Measurements from ENCODE around the gene KIF5C.
A peak's percentile ranks its signal among the peaks of the same experiment; 100 is the strongest.

Gene KIF5C

GRCh38 chr2:148926291-148926961 is 51.4 kb downstream of the KIF5C start:
- DNase-seq: peak; percentile 24 to 63

DNA sequence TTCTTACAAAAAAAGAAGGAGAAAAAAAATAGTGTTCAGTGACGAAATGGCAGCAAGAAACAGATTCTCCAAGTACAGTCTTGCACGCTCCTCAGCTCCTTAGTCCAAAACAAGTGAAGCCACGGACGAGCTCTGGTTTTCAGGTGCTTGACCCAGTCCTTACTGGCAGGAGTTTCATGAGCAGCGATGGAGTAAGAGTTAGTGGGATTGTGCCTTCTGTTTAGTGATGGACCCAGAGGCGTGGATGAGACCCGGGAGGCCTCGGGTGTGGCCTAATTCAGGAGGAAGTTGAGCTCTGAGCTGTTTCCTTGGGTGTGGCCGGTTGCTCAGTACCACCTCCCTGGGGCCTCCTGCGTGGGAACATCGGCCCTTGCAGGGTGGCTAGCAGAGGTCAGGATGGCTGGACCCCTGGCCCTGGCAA is 52.0 kb downstream of the KIF5C start:
- DNase-seq: peak; percentile 53 to 67

- DNase-seq: no peak
These were observed 53.4 kb downstream of the KIF5C start for GRCh38 chr2:148928395-148928794.

GRCh38 chr2:148930046-148930775 is 55.2 kb downstream of the KIF5C start:
- no peak for DNase-seq

- no peak for DNase-seq
These were observed 57.5 kb downstream of the KIF5C start for GRCh38 chr2:148932536-148932935.

DNA sequence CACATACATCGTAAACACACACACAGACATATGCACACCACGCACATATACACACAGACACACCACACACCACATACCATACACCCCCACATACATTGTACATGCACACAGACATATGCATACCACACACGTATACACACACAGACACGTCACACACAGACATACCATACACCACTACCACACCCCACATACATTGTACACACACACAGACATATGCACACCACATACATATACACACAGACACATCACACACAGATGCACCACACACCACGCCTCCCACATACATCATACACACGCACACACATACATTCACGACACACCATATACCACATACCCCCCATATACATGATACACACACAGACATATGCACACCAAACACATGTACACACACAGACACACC is 58.4 kb downstream of the KIF5C start:
- no peak for DNase-seq

GRCh38 chr2:148935791-148936190 is 60.8 kb downstream of the KIF5C start:
- DNase-seq: no peak

DNA sequence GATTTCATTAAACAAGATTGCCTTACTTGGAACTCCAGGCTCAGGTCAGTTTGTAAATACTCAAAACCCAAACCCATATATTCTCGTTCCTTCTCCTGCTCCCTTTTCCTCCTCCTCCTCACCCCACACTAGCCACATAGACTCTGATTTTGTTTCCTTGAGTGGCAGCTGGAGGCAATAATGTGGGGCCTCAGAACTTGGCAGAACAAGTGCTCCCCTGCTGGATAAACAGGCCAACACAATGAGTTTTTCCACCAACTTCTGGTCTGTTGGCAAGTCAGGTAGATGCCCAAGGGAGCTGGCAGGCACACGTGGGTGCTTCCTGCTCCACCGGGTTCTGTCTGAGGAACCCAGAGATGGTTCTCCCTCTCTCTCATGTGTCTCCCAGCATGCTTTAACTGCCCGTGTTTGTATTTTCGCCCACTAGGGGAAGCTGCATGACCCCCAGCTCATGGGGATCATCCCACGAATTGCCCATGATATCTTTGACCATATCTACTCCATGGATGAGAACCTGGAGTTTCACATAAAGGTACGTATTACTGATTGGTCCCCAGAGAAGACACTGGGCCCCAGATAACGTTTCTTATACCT is 61.9 kb downstream of the KIF5C start:
- DNase-seq: no peak

DNA sequence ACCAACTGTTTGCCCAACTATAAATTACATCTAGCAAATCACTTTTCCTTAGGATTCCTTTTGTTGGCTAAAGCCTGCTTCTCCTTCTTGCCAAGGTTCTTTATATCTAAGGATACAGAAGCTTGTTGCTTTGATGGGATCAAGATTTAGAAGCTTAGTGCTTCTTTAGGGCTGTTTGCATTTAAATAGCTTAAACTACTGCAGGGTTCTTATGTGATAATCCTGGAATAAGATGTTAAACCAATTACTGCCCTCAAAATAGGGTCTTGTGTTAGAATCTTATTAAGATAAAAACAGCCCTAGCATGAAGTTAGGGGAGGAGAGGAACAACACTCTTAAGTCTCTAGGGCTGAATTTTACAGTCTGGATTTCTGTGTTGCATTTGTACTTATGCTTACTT is 64.2 kb downstream of the KIF5C start:
- DNase-seq: no peak

- no peak for DNase-seq
These were observed 68.1 kb downstream of the KIF5C start for GRCh38 chr2:148943097-148943496.

DNA sequence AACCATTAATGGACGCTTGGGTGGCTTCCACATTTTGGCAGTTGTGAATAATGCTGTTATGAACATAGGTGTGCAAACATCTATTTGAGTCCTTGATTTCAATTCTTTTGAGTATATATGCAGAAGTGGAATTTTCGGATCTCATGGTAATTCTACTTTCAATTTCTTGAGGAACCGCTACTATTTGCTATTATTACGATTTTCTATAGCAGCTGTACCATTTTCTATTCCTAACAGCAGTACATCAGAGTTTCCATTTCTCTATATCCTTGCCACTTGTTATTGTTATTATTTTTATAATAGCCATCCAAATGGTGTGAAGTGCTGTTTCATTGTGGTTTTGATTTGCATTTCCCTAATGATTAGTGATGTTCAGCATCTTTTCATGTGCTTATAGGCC is 69.5 kb downstream of the KIF5C start:
- no peak for DNase-seq

- DNase-seq: no peak
These were observed 72.3 kb downstream of the KIF5C start for GRCh38 chr2:148947299-148947698.

GRCh38 chr2:148948868-148949267 is 73.8 kb downstream of the KIF5C start:
- DNase-seq: peak; percentile 67 to 71

DNA sequence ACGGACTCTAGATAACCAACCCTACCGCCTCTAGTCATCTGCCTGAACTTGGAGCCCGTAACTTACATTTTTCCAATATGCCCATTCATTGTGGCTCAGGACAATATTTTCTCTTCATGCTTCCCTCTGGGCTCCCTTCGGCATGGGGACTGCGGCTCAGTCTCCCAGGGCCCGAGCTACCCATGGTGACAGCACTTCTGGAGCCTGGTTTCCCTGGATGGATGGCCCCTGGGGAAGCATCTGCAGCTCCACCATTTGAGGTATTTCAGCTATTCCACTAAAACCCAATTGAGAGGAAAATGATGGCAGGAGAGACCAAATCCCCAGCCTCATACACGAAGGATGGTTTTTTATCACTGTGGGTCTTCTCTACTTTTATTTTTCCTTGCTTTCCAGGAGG is 74.3 kb downstream of the KIF5C start:
- DNase-seq: no peak

GRCh38 chr2:148952621-148953020 is 77.6 kb downstream of the KIF5C start:
- no peak for DNase-seq

DNA sequence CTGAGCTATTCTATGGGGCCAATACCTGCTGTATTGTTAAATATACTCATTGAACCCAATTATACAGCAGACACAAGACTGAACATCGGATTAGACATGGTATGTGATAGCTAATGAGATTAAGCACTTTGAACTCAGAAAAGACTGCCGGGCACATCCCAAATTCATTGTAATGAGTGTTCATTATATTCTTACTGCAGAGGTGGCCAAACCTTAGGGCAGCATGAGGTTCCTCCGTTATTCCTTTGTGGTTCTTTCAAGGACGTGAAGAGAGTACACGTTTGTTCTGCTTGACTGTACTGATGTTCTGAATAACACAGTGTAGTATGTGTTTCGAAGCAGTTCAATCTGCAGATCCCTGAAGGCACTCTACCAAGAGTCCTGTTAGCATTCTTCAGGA is 78.4 kb downstream of the KIF5C start:
- no peak for DNase-seq

DNA sequence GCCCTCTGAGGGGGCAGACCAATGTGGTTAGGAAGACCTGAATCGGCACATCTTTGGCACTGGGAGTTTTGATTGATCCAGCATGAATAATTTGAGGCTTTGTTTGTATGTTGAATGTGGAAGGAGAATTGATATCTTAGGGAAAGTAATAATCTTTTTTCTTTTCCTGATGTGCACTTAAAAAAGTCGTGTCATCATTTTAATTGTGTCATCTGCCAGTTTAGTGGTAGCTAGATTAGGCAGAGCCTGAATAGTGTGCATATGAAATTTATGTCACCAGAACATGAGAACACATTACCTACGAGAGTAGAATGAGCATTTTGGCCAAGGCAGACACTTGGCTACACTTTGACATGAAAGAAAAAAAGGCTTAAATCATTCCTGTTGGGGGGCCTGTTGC is 79.5 kb downstream of the KIF5C start:
- DNase-seq: no peak

GRCh38 chr2:148955798-148956197 is 80.8 kb downstream of the KIF5C start:
- DNase-seq: no peak

- no peak for DNase-seq
These were observed 82.0 kb downstream of the KIF5C start for GRCh38 chr2:148957023-148957422.

GRCh38 chr2:148959745-148960144 is 84.7 kb downstream of the KIF5C start:
- no peak for DNase-seq

DNA sequence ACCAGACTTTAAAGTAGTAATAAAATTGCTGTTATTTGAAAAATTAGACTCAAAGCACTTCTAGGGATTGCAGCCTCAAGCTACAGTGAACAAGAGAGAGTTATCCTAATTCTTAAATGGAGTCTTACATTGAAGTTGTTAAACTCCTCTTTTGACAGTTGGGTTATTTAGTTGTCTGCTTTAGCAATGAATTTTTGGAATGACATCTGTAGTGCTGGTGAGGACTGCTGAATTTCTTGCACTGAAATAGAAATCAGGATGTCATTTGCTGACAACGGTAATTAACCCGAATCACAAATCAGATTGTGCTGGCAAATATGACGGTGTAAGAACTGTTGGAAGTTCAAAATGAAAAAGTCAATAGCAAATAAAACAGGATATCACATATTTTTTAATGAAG is 85.5 kb downstream of the KIF5C start:
- DNase-seq: no peak

GRCh38 chr2:148963461-148963860 is 88.4 kb downstream of the KIF5C start:
- no peak for DNase-seq

DNA sequence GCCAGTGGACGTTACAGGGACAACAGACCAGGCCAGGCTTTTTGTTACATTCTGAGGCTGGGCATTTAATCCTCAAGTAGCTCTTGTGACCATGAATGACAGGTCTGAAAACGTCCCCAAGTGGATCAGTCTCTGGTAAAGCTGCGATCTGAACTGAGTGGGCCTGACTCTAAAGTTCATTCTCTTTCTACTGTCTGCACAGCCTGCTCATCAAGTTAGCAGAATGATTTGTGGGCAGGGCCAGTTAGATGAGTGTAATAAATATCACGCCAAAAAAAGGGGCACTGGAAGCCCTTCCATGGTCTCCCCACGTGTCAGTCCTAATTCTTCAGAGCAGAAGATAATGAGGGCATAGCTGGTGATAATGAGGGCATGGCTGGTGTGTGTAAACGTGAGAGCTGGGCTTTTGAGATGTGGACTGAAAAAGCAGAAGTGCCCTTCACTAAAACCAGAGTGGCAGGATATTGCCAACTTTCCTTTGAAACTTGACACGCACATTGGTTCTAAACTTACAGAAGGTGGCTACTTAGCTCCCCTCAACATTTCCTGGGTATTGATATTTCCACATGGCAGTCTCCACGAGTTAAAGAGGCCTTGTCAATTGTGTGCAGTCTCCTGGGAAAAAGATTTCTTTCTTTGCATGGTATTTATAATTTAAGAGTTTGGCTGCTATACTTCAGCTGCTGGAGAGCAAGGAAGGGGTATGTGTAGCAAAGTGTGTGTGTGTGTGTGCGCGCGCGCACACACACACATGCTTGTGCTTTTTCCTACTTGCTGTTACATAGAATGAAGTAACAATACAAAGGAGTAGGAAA is 90.8 kb downstream of the KIF5C start:
- peak in 1 of 2 donors; percentile 30 for DNase-seq

DNA sequence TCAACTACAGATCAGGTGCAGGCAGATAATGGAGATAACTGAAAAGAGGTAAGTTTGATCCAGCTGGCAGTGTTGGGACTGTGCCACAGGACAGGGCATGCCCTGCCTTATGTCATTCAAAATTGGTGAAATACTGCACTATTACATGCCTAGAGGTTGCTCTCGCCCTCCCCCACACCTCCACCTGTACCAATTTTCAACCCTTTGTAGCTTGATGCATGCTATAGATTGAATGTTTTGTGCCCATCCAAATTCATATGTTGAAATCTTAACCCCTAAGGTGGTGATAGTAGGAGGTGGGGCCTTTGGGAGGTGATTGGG is 91.4 kb downstream of the KIF5C start:
- no peak for DNase-seq

Data from inflammatory macrophage treated with lipopolysaccharide for 1 hour (primary cell).